ENCODE measurements around the gene ADGRD1. TPM values are rescaled to one million over a fixed set of nuclear protein-coding genes. Genes with fewer than 3 reads are reported as not detected.

ADGRD1 gene
- polyA plus RNA-seq, 3 donors, result 4.7 to 17.9 (median 4.9) TPM

- H3K27ac Mint-ChIP-seq, result no peak overlapping the region
- no peaks in the 10 kb centered on the region for H3K4me1 Mint-ChIP-seq
- H3K4me2 ChIP-seq (replicated peaks; ENCODE audit: extremely low read depth, low read length, poor library complexity, severe bottlenecking), result no peak overlapping the region
- H3K27ac ChIP-seq (ENCODE audit: low read depth in 1 of 2, low read length in 2 of 2), result no peak overlapping the region
- DNase-seq, result no peak
- no peak overlapping the region for H3K4me3 Mint-ChIP-seq
- TF ChIP-seq CTCF (IDR thresholded peaks at IDR 0.05), result no peak
- no peaks in the 10 kb centered on the region for H3K27me3 ChIP-seq (ENCODE audit: control insufficient read depth in 2 of 2, insufficient read depth in 2 of 2, low read length in 2 of 2)
- H3K79me2 ChIP-seq (ENCODE audit: insufficient read depth, low read length), result no peaks in the 10 kb centered on the region
- WGBS (ENCODE audit: insufficient coverage), result 98% methylated on average over 5 of the region's 11 CpGs
- no peak overlapping the region for H3K4me3 ChIP-seq (replicated peaks in 1 of 3; ENCODE audit: low read depth in 2 of 3, low read length in 3 of 3)
- peaks cover 6 to 25% of the 10 kb centered on the region in 2 donors for H3K36me3 Mint-ChIP-seq
- H3K4me1 ChIP-seq (ENCODE audit: control insufficient read depth in 1 of 2, insufficient read depth in 2 of 2, low read length in 2 of 2), result no peaks in the 10 kb centered on the region
- H3K27me3 Mint-ChIP-seq (ENCODE audit: low read depth in 3 of 3), result peaks cover 5 to 13% (median 12%) of the 10 kb centered on the region in 3 donors
- no peaks in the 10 kb centered on the region for H3K9me3 Mint-ChIP-seq
- intact Hi-C loops (cut with micrococcal nuclease), result no loop called here
- H2AFZ ChIP-seq (ENCODE audit: insufficient read depth, low read depth, low read length, poor library complexity, severe bottlenecking), result no peak overlapping the region
- no peak overlapping the region for H3K9ac ChIP-seq (ENCODE audit: insufficient read depth, low read length, poor library complexity, severe bottlenecking)
- H4K20me1 ChIP-seq (ENCODE audit: insufficient read depth, low read length), result peaks cover 44% of the 10 kb centered on the region
- H3K36me3 ChIP-seq (replicated peaks in 1 of 2; ENCODE audit: control insufficient read depth in 1 of 2, insufficient read depth in 2 of 2, low read length in 2 of 2), result peaks cover 3% of the 10 kb centered on the region in 2 donors
- no peaks in the 10 kb centered on the region for H3K9me3 ChIP-seq (replicated peaks in 1 of 2; ENCODE audit: control insufficient read depth in 1 of 2, insufficient read depth in 1 of 2, low read length in 2 of 2)
Measured at GRCh38 chr12:131026754-131027153, 73.0 kb downstream of the ADGRD1 start.

GRCh38 chr12:131027264-131027663 lies 73.6 kb downstream of the ADGRD1 start:
- no peak overlapping the region for H3K4me2 ChIP-seq (replicated peaks; ENCODE audit: extremely low read depth, low read length, poor library complexity, severe bottlenecking)
- peaks cover 0 to 3% of the 10 kb centered on the region in 2 donors for H3K36me3 ChIP-seq (replicated peaks in 1 of 2; ENCODE audit: control insufficient read depth in 1 of 2, insufficient read depth in 2 of 2, low read length in 2 of 2)
- H3K4me3 ChIP-seq (replicated peaks in 1 of 3; ENCODE audit: low read depth in 2 of 3, low read length in 3 of 3), result no peak overlapping the region
- H3K27ac Mint-ChIP-seq, result no peak overlapping the region
- no peak overlapping the region for H3K27ac ChIP-seq (ENCODE audit: low read depth in 1 of 2, low read length in 2 of 2)
- TF ChIP-seq CTCF (IDR thresholded peaks at IDR 0.05), result no peak
- no peaks in the 10 kb centered on the region for H3K27me3 ChIP-seq (ENCODE audit: control insufficient read depth in 2 of 2, insufficient read depth in 2 of 2, low read length in 2 of 2)
- H4K20me1 ChIP-seq (ENCODE audit: insufficient read depth, low read length), result peaks cover 49% of the 10 kb centered on the region
- H3K79me2 ChIP-seq (ENCODE audit: insufficient read depth, low read length), result no peaks in the 10 kb centered on the region
- WGBS (ENCODE audit: insufficient coverage), result 96% methylated on average over 4 of the region's 9 CpGs
- no peaks in the 10 kb centered on the region for H3K4me1 ChIP-seq (ENCODE audit: control insufficient read depth in 1 of 2, insufficient read depth in 2 of 2, low read length in 2 of 2)
- no peaks in the 10 kb centered on the region for H3K9me3 ChIP-seq (replicated peaks in 1 of 2; ENCODE audit: control insufficient read depth in 1 of 2, insufficient read depth in 1 of 2, low read length in 2 of 2)
- no peak for DNase-seq
- intact Hi-C loops (cut with micrococcal nuclease), result no loop called here
- H2AFZ ChIP-seq (ENCODE audit: insufficient read depth, low read depth, low read length, poor library complexity, severe bottlenecking), result no peak overlapping the region
- H3K36me3 Mint-ChIP-seq, result peaks cover 6 to 21% of the 10 kb centered on the region in 2 donors
- H3K9me3 Mint-ChIP-seq, result peaks cover 0 to 3% (median 0%) of the 10 kb centered on the region in 7 donors
- H3K27me3 Mint-ChIP-seq (ENCODE audit: low read depth in 3 of 3), result peaks cover 5 to 17% (median 13%) of the 10 kb centered on the region in 3 donors
- H3K4me3 Mint-ChIP-seq, result no peak overlapping the region
- H3K4me1 Mint-ChIP-seq, result no peaks in the 10 kb centered on the region
- no peak overlapping the region for H3K9ac ChIP-seq (ENCODE audit: insufficient read depth, low read length, poor library complexity, severe bottlenecking)
